Ishikawa (cell line): ENCODE data around the gene NTN1.

Experiments used
- CEBPB ChIP-seq: IDR thresholded peaks from 2 replicates; pipeline ENCODE4 v1.6.1; 2012
- CREB1 ChIP-seq: IDR thresholded peaks from 2 replicates; pipeline ENCODE4 v1.6.1; 2012; ENCODE audit warnings: low read depth
- EGR1 ChIP-seq: IDR thresholded peaks from 2 replicates; pipeline ENCODE4 v1.6.1; 2012
- EP300 ChIP-seq: IDR thresholded peaks from 2 replicates; pipeline ENCODE4 v1.6.1; 2012; ENCODE audit warnings: borderline replicate concordance
- FOXM1 ChIP-seq: IDR thresholded peaks from 2 replicates; pipeline ENCODE4 v1.6.1; 2012; ENCODE audit warnings: low read depth, borderline replicate concordance
- NFIC ChIP-seq: IDR thresholded peaks from 2 replicates; pipeline ENCODE4 v1.6.1; 2012
- RAD21 ChIP-seq: IDR thresholded peaks from 2 replicates; pipeline ENCODE4 v1.6.1; 2012; ENCODE audit warnings: low read depth
- TAF1 ChIP-seq: IDR thresholded peaks from 2 replicates; pipeline ENCODE4 v1.6.1; 2012; ENCODE audit warnings: low read depth, mild to moderate bottlenecking
- TCF12 ChIP-seq: IDR thresholded peaks from 2 replicates; pipeline ENCODE4 v1.6.1; 2012; ENCODE audit warnings: low read depth
- TEAD4 ChIP-seq: IDR thresholded peaks from 2 replicates; pipeline ENCODE4 v1.6.1; 2012
- YY1 ChIP-seq: IDR thresholded peaks from 2 replicates; pipeline ENCODE4 v1.6.1; 2012; ENCODE audit warnings: low read depth
- ZBTB7A ChIP-seq: IDR thresholded peaks from 2 replicates; pipeline ENCODE4 v1.6.1; 2012; ENCODE audit warnings: low read depth
- TF ChIP-seq, protein P1 (sequence below): IDR thresholded peaks from 2 replicates; pipeline ENCODE4 v1.6.1; 2012
- TF ChIP-seq, protein P2 (sequence below): IDR thresholded peaks from 2 replicates; pipeline ENCODE4 v1.6.1; 2012
- TF ChIP-seq, protein P3 (sequence below): IDR thresholded peaks from 2 replicates; pipeline ENCODE4 v1.6.1; 2012; ENCODE audit warnings: low read depth, mild to moderate bottlenecking

NTN1 gene

DNA sequence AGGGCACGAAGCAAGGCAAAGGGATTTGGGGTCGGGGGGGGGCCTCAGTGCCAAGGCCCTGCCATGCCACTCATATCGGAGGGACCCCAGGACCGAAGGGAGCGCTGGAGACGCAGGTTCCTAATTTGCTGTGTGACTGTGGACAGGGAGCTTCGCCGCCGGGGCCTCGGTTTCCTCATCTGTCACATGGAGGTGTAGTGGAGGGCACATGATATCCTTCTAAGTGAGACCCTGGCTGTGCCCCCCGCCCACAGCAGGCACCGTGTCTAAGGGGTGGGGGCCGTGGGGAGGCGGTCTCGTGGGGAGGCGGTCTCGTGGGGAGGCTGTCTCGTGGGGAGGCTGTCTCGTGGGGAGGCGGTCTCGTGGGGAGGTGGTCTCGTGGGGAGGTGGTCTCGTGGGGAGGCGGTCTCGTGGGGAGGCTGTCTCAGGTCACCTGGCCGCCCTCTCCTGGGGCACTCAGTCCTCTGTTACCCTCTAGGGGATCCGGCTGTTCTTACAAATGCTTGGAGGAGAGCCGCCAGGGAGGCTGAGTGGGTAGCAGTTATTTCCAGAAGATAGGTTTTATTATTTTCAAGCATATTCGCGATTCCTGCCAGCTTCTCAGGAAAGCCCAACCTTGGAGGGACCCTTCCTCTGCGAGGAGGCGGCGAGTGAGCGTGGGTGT, 205.0 kb downstream of the NTN1 start:
- no peak for TF ChIP-seq TEAD4
- no peak for TF ChIP-seq ZBTB7A
- TF ChIP-seq RAD21, result no peak
- TF ChIP-seq, protein P1, sequence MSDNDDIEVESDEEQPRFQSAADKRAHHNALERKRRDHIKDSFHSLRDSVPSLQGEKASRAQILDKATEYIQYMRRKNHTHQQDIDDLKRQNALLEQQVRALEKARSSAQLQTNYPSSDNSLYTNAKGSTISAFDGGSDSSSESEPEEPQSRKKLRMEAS, result no peak
- no peak for TF ChIP-seq CREB1
- no peak for TF ChIP-seq EP300
- no peak for TF ChIP-seq YY1
- TF ChIP-seq TAF1, result no peak
- TF ChIP-seq TCF12, result no peak
- TF ChIP-seq CEBPB, result no peak
- no peak for TF ChIP-seq NFIC
- TF ChIP-seq FOXM1, result no peak
- TF ChIP-seq, protein P2, sequence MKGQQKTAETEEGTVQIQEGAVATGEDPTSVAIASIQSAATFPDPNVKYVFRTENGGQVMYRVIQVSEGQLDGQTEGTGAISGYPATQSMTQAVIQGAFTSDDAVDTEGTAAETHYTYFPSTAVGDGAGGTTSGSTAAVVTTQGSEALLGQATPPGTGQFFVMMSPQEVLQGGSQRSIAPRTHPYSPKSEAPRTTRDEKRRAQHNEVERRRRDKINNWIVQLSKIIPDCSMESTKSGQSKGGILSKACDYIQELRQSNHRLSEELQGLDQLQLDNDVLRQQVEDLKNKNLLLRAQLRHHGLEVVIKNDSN, result no peak
- TF ChIP-seq, protein P3, sequence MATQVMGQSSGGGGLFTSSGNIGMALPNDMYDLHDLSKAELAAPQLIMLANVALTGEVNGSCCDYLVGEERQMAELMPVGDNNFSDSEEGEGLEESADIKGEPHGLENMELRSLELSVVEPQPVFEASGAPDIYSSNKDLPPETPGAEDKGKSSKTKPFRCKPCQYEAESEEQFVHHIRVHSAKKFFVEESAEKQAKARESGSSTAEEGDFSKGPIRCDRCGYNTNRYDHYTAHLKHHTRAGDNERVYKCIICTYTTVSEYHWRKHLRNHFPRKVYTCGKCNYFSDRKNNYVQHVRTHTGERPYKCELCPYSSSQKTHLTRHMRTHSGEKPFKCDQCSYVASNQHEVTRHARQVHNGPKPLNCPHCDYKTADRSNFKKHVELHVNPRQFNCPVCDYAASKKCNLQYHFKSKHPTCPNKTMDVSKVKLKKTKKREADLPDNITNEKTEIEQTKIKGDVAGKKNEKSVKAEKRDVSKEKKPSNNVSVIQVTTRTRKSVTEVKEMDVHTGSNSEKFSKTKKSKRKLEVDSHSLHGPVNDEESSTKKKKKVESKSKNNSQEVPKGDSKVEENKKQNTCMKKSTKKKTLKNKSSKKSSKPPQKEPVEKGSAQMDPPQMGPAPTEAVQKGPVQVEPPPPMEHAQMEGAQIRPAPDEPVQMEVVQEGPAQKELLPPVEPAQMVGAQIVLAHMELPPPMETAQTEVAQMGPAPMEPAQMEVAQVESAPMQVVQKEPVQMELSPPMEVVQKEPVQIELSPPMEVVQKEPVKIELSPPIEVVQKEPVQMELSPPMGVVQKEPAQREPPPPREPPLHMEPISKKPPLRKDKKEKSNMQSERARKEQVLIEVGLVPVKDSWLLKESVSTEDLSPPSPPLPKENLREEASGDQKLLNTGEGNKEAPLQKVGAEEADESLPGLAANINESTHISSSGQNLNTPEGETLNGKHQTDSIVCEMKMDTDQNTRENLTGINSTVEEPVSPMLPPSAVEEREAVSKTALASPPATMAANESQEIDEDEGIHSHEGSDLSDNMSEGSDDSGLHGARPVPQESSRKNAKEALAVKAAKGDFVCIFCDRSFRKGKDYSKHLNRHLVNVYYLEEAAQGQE, result no peak
- no peak for TF ChIP-seq EGR1

GRCh38 chr17:9226794-9227135, 205.5 kb downstream of the NTN1 start:
- no peak for TF ChIP-seq EP300
- TF ChIP-seq, protein P2, result no peak
- no peak for TF ChIP-seq TAF1
- no peak for TF ChIP-seq TCF12
- no peak for TF ChIP-seq CEBPB
- no peak for TF ChIP-seq EGR1
- TF ChIP-seq, protein P1, result no peak
- TF ChIP-seq TEAD4, result no peak
- no peak for TF ChIP-seq NFIC
- no peak for TF ChIP-seq FOXM1
- TF ChIP-seq YY1, result no peak
- TF ChIP-seq, protein P3, result no peak
- TF ChIP-seq CREB1, result no peak
- no peak for TF ChIP-seq ZBTB7A
- no peak for TF ChIP-seq RAD21

GRCh38 chr17:9227819-9228407, 206.6 kb downstream of the NTN1 start:
- TF ChIP-seq YY1 (no peak), RAD21 (no peak), TEAD4 (no peak), EP300 (no peak), TAF1 (no peak), EGR1 (no peak)
- TF ChIP-seq, protein P2, result no peak
- TF ChIP-seq, protein P3, result no peak
